Nephron (organoid): ENCODE data around the gene TRABD.
A peak's percentile ranks its signal among the peaks of the same experiment; 100 is the strongest.

ENCODE experiments used
- H3K27ac Mint-ChIP-seq, 3 experiments: 2 replicates each; pipeline ENCODE4 v1.8.0; 2020; ENCODE audit warnings: mixed read lengths in 3 of 3, mild to moderate bottlenecking in 2 of 3, moderate library complexity in 1 of 3
- H3K27me3 Mint-ChIP-seq: 2 replicates; pipeline ENCODE4 v1.8.0; 2021; ENCODE audit warnings: low read depth, mild to moderate bottlenecking, moderate library complexity, mixed read lengths
- H3K36me3 Mint-ChIP-seq: 2 replicates; pipeline ENCODE4 v1.8.0; 2020; ENCODE audit warnings: low read depth, mixed read lengths
- H3K4me1 Mint-ChIP-seq: 2 replicates; pipeline ENCODE4 v1.8.0; 2020; ENCODE audit warnings: mixed read lengths
- H3K4me3 Mint-ChIP-seq, 3 experiments: 2 replicates each; pipeline ENCODE4 v1.8.0; 2020; ENCODE audit warnings: mild to moderate bottlenecking in 3 of 3, mixed read lengths in 3 of 3, moderate library complexity in 2 of 3
- H3K9me3 Mint-ChIP-seq: 2 replicates; pipeline ENCODE4 v1.8.0; 2020; ENCODE audit warnings: mixed read lengths
- TF ChIP-seq, protein P1 (sequence below), 3 experiments: fragments of 200-600 bp; sonication (generic); IDR thresholded peaks; one replicate each; pipeline ENCODE4 v1.5.0; 2021; ENCODE audit warnings: antibody characterized with exemption in 3 of 3; ENCODE audit not compliant: unreplicated experiment in 3 of 3

Gene TRABD

DNA sequence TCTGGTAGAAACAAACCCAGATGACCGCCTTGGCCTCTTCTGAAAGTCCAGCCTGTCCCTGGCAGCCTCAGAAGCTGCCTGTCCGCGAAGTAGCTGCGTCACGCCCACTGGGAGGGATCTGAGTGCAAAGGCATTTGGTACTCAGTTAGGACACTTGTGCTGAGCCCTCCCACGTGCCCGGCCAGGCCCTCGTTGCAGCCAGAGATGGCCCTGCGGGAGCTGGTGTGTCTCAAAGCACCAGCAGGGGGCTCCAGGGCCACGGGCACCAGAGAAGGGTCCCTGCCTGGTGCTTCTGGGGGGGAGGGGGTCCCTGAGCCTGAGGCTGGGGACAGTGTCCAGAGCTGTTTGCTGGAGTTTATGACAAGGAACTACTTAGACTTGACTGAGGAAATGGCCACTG is 20.9 kb downstream of the TRABD start:
- H3K27me3 Mint-ChIP-seq: peaks cover 7% of the 10 kb centered on the region
- TF ChIP-seq, protein P1, sequence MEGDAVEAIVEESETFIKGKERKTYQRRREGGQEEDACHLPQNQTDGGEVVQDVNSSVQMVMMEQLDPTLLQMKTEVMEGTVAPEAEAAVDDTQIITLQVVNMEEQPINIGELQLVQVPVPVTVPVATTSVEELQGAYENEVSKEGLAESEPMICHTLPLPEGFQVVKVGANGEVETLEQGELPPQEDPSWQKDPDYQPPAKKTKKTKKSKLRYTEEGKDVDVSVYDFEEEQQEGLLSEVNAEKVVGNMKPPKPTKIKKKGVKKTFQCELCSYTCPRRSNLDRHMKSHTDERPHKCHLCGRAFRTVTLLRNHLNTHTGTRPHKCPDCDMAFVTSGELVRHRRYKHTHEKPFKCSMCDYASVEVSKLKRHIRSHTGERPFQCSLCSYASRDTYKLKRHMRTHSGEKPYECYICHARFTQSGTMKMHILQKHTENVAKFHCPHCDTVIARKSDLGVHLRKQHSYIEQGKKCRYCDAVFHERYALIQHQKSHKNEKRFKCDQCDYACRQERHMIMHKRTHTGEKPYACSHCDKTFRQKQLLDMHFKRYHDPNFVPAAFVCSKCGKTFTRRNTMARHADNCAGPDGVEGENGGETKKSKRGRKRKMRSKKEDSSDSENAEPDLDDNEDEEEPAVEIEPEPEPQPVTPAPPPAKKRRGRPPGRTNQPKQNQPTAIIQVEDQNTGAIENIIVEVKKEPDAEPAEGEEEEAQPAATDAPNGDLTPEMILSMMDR (IDR thresholded peaks at IDR 0.05; ENCODE audit: unreplicated experiment in 3 of 3): peak; percentile 42 to 62 (median 45)
- peaks cover 41% of the 10 kb centered on the region for H3K36me3 Mint-ChIP-seq
- no peaks in the 10 kb centered on the region for H3K9me3 Mint-ChIP-seq
- H3K4me1 Mint-ChIP-seq: peaks cover 30% of the 10 kb centered on the region
- H3K27ac Mint-ChIP-seq: no peak overlapping the region
- peak overlapping the region in 1 of 3 experiments; percentile 23 for H3K4me3 Mint-ChIP-seq

DNA sequence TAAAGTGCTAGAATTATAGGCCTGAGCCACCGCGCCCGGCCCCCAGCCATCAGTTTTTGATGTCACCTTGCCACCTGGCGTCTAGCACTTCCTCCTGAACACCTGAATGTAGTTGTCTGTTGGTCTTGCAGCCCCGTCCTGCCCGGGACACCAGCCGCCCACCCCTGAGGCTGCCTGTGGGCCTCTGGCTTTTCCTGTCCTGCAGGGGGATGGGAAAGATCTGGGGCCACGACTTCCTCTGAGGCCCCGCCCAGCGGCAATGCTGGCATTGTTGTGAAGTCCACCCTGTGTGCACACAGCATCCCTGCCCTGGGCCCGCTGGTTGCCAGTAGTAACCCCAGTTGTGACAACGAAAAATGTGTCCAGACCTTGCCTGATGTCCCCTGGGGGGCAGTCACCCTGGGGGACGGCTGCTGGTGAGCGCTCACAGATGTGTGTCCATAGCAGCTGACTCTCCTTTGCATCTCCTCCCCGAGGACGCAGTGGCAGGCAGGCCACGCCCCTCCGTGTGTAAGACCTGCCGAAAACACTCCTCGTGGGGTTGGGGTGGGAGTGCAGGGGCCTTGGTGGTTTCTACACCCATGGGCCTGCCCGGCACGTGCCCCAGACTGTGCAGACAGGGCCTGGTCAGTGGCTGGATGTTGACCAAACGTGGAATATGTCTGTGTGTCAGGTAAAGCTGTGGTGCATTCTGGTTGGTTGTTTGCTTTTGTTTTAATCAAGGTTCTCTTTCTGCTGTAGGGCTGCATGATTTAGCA is 21.8 kb downstream of the TRABD start:
- peaks cover 46% of the 10 kb centered on the region for H3K36me3 Mint-ChIP-seq
- H3K27ac Mint-ChIP-seq: no peak overlapping the region
- no peaks in the 10 kb centered on the region for H3K9me3 Mint-ChIP-seq
- H3K4me1 Mint-ChIP-seq: peaks cover 22% of the 10 kb centered on the region
- H3K4me3 Mint-ChIP-seq: no peak overlapping the region
- H3K27me3 Mint-ChIP-seq: peaks cover 3% of the 10 kb centered on the region
- TF ChIP-seq, protein P1 (IDR thresholded peaks at IDR 0.05; ENCODE audit: unreplicated experiment in 3 of 3): no peak

DNA sequence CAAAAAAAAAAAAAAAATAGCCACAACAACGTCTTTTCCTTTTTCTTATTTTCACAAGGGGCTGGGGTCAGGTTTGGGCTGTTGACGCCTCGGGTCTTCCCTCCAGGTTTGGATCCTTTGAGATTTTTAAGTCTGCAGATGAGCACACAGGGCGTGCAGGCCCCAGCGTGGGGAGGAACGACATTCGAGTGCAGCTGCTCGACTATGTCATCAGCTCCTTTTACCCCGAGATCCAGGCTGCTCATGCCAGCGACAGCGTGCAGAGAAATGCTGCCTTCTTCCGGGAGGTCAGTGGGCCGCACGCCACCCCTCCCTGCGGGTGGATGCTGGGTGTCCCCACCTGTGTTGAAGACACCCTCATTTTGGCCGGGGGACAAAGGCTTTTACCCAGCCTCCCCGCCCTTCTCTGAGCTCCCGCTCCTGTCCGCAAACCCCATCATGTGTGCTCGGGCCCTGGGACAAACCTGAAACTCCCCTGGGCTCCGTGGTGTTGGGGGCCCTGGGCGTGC is 22.8 kb downstream of the TRABD start:
- H3K4me1 Mint-ChIP-seq: peaks cover 21% of the 10 kb centered on the region
- no peaks in the 10 kb centered on the region for H3K27me3 Mint-ChIP-seq
- no peak overlapping the region for H3K4me3 Mint-ChIP-seq

DNA sequence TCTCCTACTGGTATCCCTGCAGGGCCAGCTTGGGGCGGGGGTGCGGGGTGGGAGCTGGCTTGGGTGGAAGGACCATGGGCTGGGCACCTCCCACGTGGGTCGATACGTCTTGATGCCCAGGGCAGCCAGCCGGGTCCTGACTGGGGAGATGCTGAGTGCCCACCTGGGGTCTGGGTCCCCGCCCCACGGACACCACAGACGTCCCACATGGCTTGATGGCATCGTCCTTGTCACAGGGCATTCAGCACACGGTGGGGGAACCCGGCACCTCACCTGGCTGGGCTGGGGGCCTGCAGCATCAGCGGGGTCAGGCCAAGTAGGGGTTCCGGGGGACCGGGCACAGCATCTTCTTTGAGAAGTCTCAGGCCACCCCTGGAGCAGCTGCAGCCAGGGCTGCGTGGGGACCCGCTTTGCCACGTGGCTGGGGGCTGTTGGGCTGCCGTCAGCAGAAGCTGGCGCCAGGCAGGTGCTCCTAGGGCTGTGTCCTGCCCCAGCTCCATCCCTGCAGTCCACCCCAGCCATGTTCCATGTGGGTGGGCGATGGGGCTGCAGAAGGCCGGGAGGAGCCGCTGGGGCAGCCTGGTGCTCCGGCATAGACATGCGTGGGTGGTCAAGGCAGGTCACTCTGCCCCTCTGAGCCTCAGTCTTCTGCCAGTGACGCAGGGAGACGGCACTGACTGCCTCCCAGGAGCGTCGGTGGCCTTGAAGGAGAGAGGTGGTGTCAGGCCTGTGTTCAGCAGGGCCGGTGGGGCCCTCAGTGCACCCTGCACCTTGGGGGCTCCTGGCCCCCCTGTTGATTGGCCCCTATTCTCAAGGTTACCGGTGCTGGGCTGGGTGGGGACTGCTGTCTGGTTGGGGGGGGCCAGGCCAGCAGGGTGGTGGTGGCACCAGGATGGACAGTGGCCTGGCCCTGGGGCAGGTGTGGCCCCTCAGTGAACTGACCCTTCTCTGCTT is 23.5 kb downstream of the TRABD start:
- TF ChIP-seq, protein P1 (IDR thresholded peaks at IDR 0.05; ENCODE audit: unreplicated experiment in 3 of 3): no peak
- H3K4me1 Mint-ChIP-seq: peaks cover 21% of the 10 kb centered on the region
- peaks cover 49% of the 10 kb centered on the region for H3K36me3 Mint-ChIP-seq
- no peaks in the 10 kb centered on the region for H3K27me3 Mint-ChIP-seq
- H3K4me3 Mint-ChIP-seq: no peak overlapping the region
- H3K27ac Mint-ChIP-seq: peak overlapping the region in 1 of 3 experiments; percentile 58
- no peaks in the 10 kb centered on the region for H3K9me3 Mint-ChIP-seq

More for the DNA sequence above, 22.8 kb downstream of the TRABD start:
- H3K36me3 Mint-ChIP-seq: peaks cover 48% of the 10 kb centered on the region
- TF ChIP-seq, protein P1 (IDR thresholded peaks at IDR 0.05; ENCODE audit: unreplicated experiment in 3 of 3): no peak
- H3K27ac Mint-ChIP-seq: peak overlapping the region in 1 of 3 experiments; percentile 54
- no peaks in the 10 kb centered on the region for H3K9me3 Mint-ChIP-seq

DNA sequence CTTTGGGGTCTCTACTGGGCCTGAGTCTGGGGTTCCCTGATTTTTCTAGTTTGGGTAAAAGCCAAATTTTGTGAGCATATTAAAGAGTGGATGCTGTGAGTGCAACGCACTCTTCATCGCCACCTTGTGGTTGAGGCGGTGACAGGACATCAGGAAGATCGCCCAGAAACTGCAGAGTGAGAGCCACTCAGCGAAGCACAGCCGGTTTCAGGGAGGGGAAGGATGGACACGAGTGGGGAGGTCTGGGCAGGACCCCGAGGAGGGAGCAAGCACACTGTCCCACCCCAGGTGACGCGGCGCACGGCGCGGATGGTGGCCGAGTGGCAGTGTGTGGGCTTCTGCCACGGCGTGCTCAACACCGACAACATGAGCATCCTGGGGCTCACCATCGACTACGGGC is 24.2 kb downstream of the TRABD start:
- no peaks in the 10 kb centered on the region for H3K9me3 Mint-ChIP-seq
- H3K27ac Mint-ChIP-seq: peak overlapping the region in 1 of 3 experiments; percentile 58
- H3K4me1 Mint-ChIP-seq: peaks cover 21% of the 10 kb centered on the region
- TF ChIP-seq, protein P1 (IDR thresholded peaks at IDR 0.05; ENCODE audit: unreplicated experiment in 3 of 3): peak; percentile 75 to 84 (median 80)
- peaks cover 48% of the 10 kb centered on the region for H3K36me3 Mint-ChIP-seq
- no peaks in the 10 kb centered on the region for H3K27me3 Mint-ChIP-seq
- no peak overlapping the region for H3K4me3 Mint-ChIP-seq
